ENCODE data around the gene PPA2. TPM values are rescaled to one million over a fixed set of nuclear protein-coding genes. Genes with fewer than 3 reads are reported as not detected.

Gene PPA2
- total RNA-seq, 1 experiment from 2014 or later = 108 TPM

- CTCF ChIA-PET = no interaction called here
- H3K27me3 ChIP-seq (ENCODE audit: low read length) = no peaks in the 10 kb centered on the region
- BruUV-seq (replicated peaks) = no TSS peak
- H3K9me3 ChIP-seq (ENCODE audit: low read length) = no peaks in the 10 kb centered on the region
- no peaks in the 10 kb centered on the region; the same call in 1 of the 2 replicates for H3K36me3 ChIP-seq (ENCODE audit: low read depth, low read length)
- POLR2A ChIA-PET (ENCODE audit: unreplicated experiment) = no interaction called here
- H3K4me1 ChIP-seq (ENCODE audit: insufficient read depth, low read length) = peaks cover 7% of the 10 kb centered on the region
- ATAC-seq (no peak), DNase-seq (no peak)
- H2AFZ ChIP-seq (ENCODE audit: low read length) = no peak overlapping the region
- intact Hi-C loops (cut with micrococcal nuclease) = no loop called here
- H3K4me3 ChIP-seq (ENCODE audit: low read length) = no peak overlapping the region
- TF ChIP-seq CTCF (conservative IDR thresholded peaks at IDR 0.05; ENCODE audit: low read depth, low read length) = no peak
- TF ChIP-seq EZH2 (IDR thresholded peaks at IDR 0.05; ENCODE audit: low read length, unreplicated experiment) = no peak
- TF ChIP-seq EZH2phosphoT487 (IDR thresholded peaks at IDR 0.05; ENCODE audit: borderline replicate concordance, low read length) = no peak
- H4K20me1 ChIP-seq (ENCODE audit: low read length) = no peaks in the 10 kb centered on the region
- no peak overlapping the region for H3K9ac ChIP-seq (ENCODE audit: low read length)
- no peaks in the 10 kb centered on the region for H3F3A ChIP-seq (ENCODE audit: low read length, unreplicated experiment)
- H3K27ac ChIP-seq (ENCODE audit: low read length) = no peak overlapping the region
- H3K79me2 ChIP-seq (ENCODE audit: low read length) = no peaks in the 10 kb centered on the region
- H3K4me2 ChIP-seq (ENCODE audit: low read length) = no peak overlapping the region
- H3K9me2 ChIP-seq (replicated peaks; ENCODE audit: low read length) = no peaks in the 10 kb centered on the region
These were observed 100.5 kb downstream of the PPA2 start for GRCh38 chr4:105373324-105373723.

- peaks cover 7% of the 10 kb centered on the region for H3K4me1 ChIP-seq (ENCODE audit: insufficient read depth, low read length)
- CTCF ChIA-PET = no interaction called here
- no peak overlapping the region for H3K4me2 ChIP-seq (ENCODE audit: low read length)
- no peaks in the 10 kb centered on the region for H3F3A ChIP-seq (ENCODE audit: low read length, unreplicated experiment)
- TF ChIP-seq CTCF (conservative IDR thresholded peaks at IDR 0.05; ENCODE audit: low read depth, low read length) (no peak), EZH2phosphoT487 (IDR thresholded peaks at IDR 0.05; ENCODE audit: borderline replicate concordance, low read length) (no peak), EZH2 (IDR thresholded peaks at IDR 0.05; ENCODE audit: low read length, unreplicated experiment) (no peak)
- BruUV-seq (replicated peaks) = no TSS peak
- H3K27ac ChIP-seq (ENCODE audit: low read length) = peak overlapping the region; percentile 55
- no peaks in the 10 kb centered on the region; the same call in none of the 2 replicates for H3K36me3 ChIP-seq (ENCODE audit: low read depth, low read length)
- no peaks in the 10 kb centered on the region for H3K9me3 ChIP-seq (ENCODE audit: low read length)
- no peaks in the 10 kb centered on the region for H4K20me1 ChIP-seq (ENCODE audit: low read length)
- H3K4me3 ChIP-seq (ENCODE audit: low read length) = no peak overlapping the region
- H3K27me3 ChIP-seq (ENCODE audit: low read length) = no peaks in the 10 kb centered on the region
- ATAC-seq (peak; percentile 63), DNase-seq (peak; percentile 33)
- POLR2A ChIA-PET (ENCODE audit: unreplicated experiment) = no interaction called here
- no peak overlapping the region for H2AFZ ChIP-seq (ENCODE audit: low read length)
- no peaks in the 10 kb centered on the region for H3K79me2 ChIP-seq (ENCODE audit: low read length)
- intact Hi-C loops (cut with micrococcal nuclease) = no loop called here
- H3K9ac ChIP-seq (ENCODE audit: low read length) = no peak overlapping the region
- H3K9me2 ChIP-seq (replicated peaks; ENCODE audit: low read length) = no peaks in the 10 kb centered on the region
These were observed 103.9 kb downstream of the PPA2 start for GRCh38 chr4:105369988-105370387.

- no peaks in the 10 kb centered on the region for H3K4me1 ChIP-seq (ENCODE audit: insufficient read depth, low read length)
- intact Hi-C loops (cut with micrococcal nuclease) = no loop called here
- no peak overlapping the region for H3K4me3 ChIP-seq (ENCODE audit: low read length)
- H2AFZ ChIP-seq (ENCODE audit: low read length) = no peak overlapping the region
- H3K79me2 ChIP-seq (ENCODE audit: low read length) = no peaks in the 10 kb centered on the region
- no peaks in the 10 kb centered on the region for H4K20me1 ChIP-seq (ENCODE audit: low read length)
- no TSS peak for BruUV-seq (replicated peaks)
- DNase-seq (no peak), ATAC-seq (no peak)
- TF ChIP-seq EZH2phosphoT487 (IDR thresholded peaks at IDR 0.05; ENCODE audit: borderline replicate concordance, low read length) (no peak), CTCF (conservative IDR thresholded peaks at IDR 0.05; ENCODE audit: low read depth, low read length) (no peak), EZH2 (IDR thresholded peaks at IDR 0.05; ENCODE audit: low read length, unreplicated experiment) (no peak)
- no peaks in the 10 kb centered on the region for H3K9me3 ChIP-seq (ENCODE audit: low read length)
- H3K4me2 ChIP-seq (ENCODE audit: low read length) = no peak overlapping the region
- no peak overlapping the region for H3K9ac ChIP-seq (ENCODE audit: low read length)
- no peaks in the 10 kb centered on the region for H3K36me3 ChIP-seq (ENCODE audit: low read depth, low read length)
- POLR2A ChIA-PET (ENCODE audit: unreplicated experiment) = no interaction called here
- H3K27me3 ChIP-seq (ENCODE audit: low read length) = no peaks in the 10 kb centered on the region
- no peaks in the 10 kb centered on the region for H3F3A ChIP-seq (ENCODE audit: low read length, unreplicated experiment)
- H3K9me2 ChIP-seq (replicated peaks; ENCODE audit: low read length) = no peaks in the 10 kb centered on the region
- CTCF ChIA-PET = no interaction called here
- H3K27ac ChIP-seq (ENCODE audit: low read length) = no peak overlapping the region
These were observed 112.8 kb downstream of the PPA2 start for GRCh38 chr4:105361053-105361452.
